Activated CD4-positive, alpha-beta T cell treated with anti-CD3 and anti-CD28 coated beads, Interleukin-2, Interleukin-6, amounts not matched to agents 100 ng/mL and 50 ng/mL, durations not matched to agents 16 hours and 8 hours (primary cell): Measurements from ENCODE around the gene VIPR2.

ENCODE experiments used
- DNase-seq: peaks from one replicate; pipeline ENCODE4 v3.0.0-alpha.2; 2020

VIPR2 gene

GRCh38 chr7:159156436-159157245 lies 12.0 kb upstream of the VIPR2 start:
- no peak for DNase-seq

GRCh38 chr7:159155410-159155809 lies 10.7 kb upstream of the VIPR2 start:
- DNase-seq = no peak

DNA sequence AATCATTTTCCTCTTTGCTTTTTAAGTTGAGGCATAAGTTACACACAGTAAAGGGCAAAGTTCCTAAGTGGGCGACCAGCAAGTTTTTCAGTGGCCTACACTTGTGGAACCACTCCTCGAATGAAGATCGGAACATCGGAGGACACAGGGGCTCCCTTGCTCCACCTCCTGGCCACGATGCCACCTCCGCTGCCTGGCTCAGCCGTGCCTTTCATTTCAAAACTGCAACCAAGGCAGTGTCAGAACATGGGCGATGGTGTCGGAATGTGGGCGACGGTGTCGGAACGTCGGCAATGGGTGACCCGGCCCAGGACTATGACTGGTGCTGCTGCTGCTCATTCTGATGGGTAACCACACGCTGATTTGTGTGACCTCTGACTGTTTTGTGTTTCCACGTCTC lies 9.6 kb upstream of the VIPR2 start:
- no peak for DNase-seq

- no peak for DNase-seq
These were observed 8.8 kb upstream of the VIPR2 start for GRCh38 chr7:159153511-159153910.

DNA sequence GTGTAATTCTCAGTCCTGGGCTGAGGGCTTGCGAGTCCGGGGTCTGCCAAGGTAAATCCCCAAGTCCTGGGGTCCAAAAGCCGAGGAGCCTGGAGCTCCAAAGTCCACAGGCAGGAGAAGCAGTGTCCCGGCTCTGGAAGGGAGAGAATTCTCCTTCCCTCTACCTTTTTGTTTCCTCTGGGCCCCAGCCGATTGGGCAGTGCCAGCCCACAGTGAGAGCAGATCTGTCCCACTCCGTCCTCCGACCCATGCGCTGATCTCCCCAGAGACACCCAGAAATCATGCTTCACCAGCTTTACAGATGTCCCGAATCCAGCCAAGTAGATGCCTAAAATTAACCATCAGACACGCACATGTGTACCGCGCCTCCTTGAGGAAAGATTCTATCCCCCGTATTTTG lies 8.1 kb upstream of the VIPR2 start:
- DNase-seq = no peak

DNA sequence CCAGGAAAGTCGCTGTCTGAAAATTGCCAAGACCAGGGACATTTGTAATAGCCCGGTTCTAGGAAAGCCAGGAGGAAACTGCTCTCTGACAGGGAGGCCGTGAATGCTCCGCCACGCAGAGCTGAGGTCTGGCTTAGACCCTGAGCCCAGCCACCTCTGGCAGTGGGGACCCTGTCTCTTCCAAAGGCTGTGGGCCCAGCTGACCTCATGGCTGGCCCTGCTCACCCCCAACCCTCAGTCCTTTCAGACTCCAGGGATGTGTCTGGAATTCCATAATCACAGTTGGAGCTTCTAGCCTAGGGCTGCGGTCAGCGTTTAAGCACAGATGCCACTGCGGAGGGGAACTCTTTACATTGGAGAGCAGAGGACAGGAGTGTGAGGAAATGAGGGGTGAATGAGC lies 6.6 kb upstream of the VIPR2 start:
- no peak for DNase-seq

- no peak for DNase-seq
These were observed 4.8 kb upstream of the VIPR2 start for GRCh38 chr7:159149488-159149887.

DNA sequence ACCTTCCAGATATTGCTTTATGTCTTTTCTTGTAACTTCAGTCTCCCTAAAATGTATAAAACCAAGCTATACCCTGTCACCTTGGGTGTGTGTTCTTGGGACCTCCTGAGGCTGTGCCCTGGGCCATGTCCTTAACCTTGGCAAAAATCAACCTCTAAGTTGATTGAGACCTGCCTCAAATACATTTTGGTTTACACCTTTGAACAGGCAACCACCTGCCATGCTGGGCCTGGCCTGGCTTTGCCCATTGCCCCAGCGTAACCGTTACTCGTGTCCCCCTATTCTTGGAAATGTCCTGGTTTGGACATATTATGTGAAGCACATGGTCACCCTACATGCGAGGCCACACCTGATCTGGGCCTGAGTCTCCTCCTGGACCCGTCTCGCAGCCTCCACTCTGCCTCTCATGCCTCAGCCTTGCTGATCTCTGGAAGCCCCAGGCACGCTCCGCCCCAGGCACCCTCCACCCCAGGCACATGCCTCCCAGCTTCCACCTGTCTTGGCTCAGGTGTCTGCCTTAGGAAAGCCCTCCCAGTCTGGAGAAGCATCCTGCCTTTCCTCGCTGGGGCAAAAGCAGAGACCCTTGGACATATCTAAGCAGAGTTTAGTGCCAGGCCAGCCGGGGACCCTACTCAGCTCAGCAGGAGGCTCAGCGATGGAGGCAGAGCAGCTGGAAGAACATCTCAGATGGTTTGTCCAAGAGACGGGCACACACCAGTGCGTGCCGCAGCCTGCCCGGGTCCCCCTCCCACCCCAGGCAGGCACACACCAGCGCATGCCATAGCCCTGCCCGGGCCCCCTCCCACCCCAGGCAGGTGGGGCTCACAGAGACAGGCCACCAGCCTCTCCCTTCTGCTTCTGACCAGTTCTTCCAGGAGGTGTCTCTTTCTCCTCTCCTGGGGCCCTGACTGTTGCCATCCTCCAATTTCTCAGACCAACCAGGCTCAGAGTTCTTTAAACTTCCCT lies 4.0 kb upstream of the VIPR2 start:
- no peak for DNase-seq

DNA sequence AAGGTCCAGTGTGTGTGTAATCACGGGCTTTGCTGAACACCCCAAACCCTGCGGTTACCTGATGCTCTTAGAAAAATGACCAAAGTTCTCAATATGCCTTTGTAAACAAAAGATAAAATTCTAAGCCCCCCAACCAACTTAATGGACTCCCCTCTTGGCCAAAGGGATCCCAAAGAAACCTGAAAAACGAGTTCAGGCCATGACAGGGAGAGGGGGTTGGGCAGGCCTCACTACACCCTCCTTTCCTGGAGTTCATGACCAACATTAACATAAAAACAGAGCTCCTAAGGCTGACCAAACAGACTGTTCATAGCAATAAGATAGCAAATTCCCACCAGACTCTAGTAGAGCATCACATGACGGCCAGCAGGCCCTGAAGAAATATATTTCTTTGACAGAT lies 3.0 kb upstream of the VIPR2 start:
- DNase-seq = no peak

- no peak for DNase-seq
These were observed 2.6 kb upstream of the VIPR2 start for GRCh38 chr7:159147246-159147645.

DNA sequence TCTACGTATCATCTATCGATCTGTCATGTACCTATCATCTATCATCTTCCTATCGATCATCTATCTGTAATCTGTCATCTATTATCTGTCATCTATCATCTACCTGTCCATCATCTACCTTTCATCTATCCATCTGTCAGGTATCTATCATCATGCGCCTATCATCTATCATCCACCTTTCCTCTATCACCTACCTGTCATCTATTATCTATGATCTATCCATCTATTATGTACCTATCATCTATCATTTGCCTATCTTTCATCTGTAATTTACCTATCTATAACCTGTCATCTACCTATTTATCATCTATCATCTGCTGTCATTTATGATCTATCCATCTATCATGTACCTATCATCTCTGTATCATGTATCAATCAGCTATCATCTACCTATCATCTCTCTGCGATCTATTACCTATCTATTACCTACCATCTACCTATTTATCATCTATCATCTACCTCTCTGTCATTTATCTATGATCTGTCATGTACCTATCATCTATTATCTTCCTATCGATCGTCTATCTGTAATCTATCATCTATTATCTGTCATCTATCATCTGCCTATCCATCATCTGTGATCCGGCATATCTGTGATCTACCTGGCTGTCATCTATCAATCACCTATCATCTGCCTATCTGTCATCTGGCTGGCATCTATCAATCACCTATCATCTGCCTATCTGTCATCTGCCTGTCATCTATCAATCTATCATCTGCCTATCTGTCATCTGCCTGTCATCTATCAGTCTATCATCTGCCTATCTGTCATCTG lies 1.6 kb upstream of the VIPR2 start:
- no peak for DNase-seq

GRCh38 chr7:159145490-159145855 lies 806 bp upstream of the VIPR2 start:
- DNase-seq = no peak

- no peak for DNase-seq
These were observed 598 bp downstream of the VIPR2 start for GRCh38 chr7:159143780-159144757.

GRCh38 chr7:159142730-159143129 lies 1.9 kb downstream of the VIPR2 start:
- no peak for DNase-seq

DNA sequence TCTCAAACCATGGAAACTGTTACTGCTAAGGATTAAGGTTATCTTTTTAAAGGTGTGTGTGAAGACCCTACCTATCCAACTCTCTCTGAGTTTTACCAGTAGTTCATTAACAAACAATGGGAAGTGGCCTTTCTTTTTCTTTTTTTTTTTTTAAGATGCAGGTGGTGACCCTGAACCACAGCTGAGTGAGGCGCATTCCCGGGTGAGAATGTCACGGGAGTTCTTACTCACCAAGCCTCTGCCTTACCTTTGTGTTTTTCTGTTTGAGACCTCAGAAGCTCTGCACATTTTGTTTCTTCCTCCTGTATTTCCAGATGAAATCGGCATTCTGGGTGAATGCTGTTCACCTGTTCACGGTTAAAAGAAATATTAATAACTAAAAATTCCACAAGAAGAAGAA lies 2.5 kb downstream of the VIPR2 start:
- no peak for DNase-seq

- no peak for DNase-seq
These were observed 3.0 kb downstream of the VIPR2 start for GRCh38 chr7:159141660-159142059.

DNA sequence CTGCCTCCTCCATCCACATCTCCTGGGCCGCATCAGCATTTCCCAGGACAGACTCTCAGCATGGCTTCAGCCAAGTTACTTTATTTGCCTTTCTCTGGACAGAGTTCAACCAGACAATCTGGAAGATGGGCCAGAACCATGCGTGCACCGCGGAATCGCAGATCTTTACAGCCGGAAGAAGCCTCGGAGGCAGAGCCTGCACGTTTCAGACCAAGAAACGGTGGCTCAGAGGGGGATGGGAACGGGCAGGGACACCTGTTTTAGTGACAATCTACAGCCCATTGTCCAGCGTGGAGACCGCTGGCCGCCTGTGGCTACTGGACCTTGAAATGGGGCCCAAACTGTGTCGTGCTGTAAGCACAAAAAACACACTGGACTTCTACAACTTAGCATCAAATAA lies 3.5 kb downstream of the VIPR2 start:
- DNase-seq = no peak

DNA sequence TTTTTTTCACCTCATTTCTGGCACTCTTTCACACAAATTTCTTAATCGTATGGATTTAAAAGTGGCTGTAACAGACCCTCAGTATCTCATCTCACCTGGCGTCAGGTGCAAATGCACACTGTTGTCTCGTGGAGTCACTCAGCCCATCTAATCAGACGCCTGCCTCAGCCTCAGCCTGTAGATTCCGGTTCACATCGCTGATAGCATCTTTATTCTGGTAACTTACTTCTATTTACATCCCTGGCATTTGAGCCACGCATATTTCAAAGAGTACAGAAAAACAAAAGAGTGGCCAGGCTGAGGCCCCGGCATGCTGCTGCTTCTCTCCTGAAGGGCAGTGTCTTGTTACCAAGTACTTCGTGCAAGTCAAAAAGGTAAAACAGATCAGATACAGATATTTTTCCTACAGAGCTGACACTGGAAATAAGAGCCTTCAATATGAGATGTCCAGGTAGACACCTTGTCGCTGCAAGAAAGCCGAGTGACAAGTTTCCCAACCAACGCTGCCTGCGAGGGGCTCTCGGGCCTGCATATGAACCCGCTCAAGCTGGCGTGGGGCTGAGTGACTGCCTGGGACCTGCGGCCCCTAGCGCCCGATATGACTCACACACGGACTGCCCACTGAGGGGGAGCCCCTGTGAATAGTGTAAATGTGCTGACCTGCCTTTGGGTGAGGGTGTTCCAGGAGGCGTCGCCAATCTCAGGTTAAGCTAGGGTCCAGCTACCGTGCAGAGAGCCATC lies 4.3 kb downstream of the VIPR2 start:
- DNase-seq = no peak

DNA sequence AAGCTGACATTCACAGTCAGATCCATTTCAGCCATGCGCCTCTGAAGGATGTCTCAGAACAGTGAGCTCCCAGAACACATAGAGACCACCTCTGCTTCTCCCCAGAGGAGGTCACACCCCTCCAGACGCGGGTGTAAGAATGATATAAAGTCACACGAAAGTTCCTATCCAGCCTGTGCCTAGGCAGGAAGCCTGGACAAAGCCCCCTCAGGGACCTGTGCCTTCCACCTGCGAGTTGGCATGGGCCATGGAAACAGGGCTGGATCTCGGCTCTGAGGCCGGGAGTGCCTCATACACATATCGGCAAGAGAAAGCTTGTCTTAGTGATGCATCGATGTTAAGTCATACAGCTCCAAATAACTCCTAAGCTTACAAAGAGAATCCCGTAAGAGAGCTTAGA lies 5.0 kb downstream of the VIPR2 start:
- no peak for DNase-seq

- DNase-seq = no peak
These were observed 5.5 kb downstream of the VIPR2 start for GRCh38 chr7:159139202-159139601.

DNA sequence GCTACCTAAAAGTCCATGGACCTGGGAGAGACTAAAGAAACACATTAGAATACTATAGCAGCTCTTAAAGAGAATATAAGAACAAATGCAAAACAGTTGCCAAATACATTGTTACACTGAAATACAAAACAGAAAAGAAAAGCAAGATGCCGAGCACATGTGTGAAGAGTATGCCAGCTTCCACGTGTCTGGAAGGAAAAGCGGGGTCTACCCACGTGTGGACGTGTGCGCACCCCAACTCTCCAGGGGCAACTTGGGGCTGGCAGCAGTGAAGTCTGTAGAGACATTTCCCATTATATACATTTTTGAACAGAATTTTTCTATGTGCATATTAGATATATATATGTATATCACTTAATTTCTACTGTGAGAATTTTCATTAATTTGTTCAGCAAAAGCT lies 6.2 kb downstream of the VIPR2 start:
- no peak for DNase-seq
